SK-N-SH treated with all-trans-retinoic acid at 6 μM for 48 hours (cell line): ENCODE results near the gene COL24A1.

Source experiments
- ATAC-seq: fragments of 200-7000 bp; cut with Tn5 transposase; 3 replicates; pipeline ENCODE4 v1.9.1; 2020; ENCODE audit warnings: mild to moderate bottlenecking, moderate library complexity
- ARNTL ChIP-seq: fragments of 450-650 bp; formaldehyde crosslinking; IDR thresholded peaks from 2 replicates; pipeline ENCODE4 v1.5.0; 2020; ENCODE audit warnings: low read depth, mild to moderate bottlenecking, moderate library complexity, borderline replicate concordance
- BACH2 ChIP-seq: fragments of 250-450 bp; sonication (Bioruptor Pico); IDR thresholded peaks from 2 replicates; pipeline ENCODE4 v1.9.0; 2021; ENCODE audit warnings: mild to moderate bottlenecking, borderline replicate concordance
- CSDC2 ChIP-seq: fragments of 250-450 bp; sonication (Bioruptor Pico); IDR thresholded peaks from 2 replicates; pipeline ENCODE4 v1.5.0; 2020; ENCODE audit warnings: mild to moderate bottlenecking, moderate library complexity
- CSRNP3 ChIP-seq: fragments of 250-450 bp; sonication (Bioruptor Pico); IDR thresholded peaks from 2 replicates; pipeline ENCODE4 v1.5.1; 2021; ENCODE audit warnings: mild to moderate bottlenecking, moderate library complexity
- ESRRG ChIP-seq: fragments of 250-450 bp; sonication (Bioruptor Pico); IDR thresholded peaks from 2 replicates; pipeline ENCODE4 v1.6.1; 2021; ENCODE audit warnings: mild to moderate bottlenecking
- GLIS3 ChIP-seq: fragments of 250-450 bp; sonication (Bioruptor Pico); IDR thresholded peaks from 2 replicates; pipeline ENCODE4 v1.5.0; 2020; ENCODE audit warnings: mild to moderate bottlenecking, moderate library complexity
- ISL1 ChIP-seq: fragments of 250-450 bp; sonication (Bioruptor Pico); IDR thresholded peaks from 2 replicates; pipeline ENCODE4 v2.1.2; 2022; ENCODE audit warnings: mild to moderate bottlenecking, moderate library complexity
- OSR1 ChIP-seq: fragments of 250-450 bp; sonication (Bioruptor Pico); IDR thresholded peaks from 2 replicates; pipeline ENCODE4 v1.8.0; 2022; ENCODE audit warnings: moderate library complexity, mild to moderate bottlenecking, inconsistent platforms
- POU6F1 ChIP-seq: fragments of 250-450 bp; sonication (Bioruptor Pico); IDR thresholded peaks from 2 replicates; pipeline ENCODE4 v1.8.0; 2021; ENCODE audit warnings: low read depth, mild to moderate bottlenecking, moderate library complexity, borderline replicate concordance
- PPARA ChIP-seq: fragments of 250-450 bp; sonication (Bioruptor Pico); IDR thresholded peaks from 2 replicates; pipeline ENCODE4 v1.5.0; 2020; ENCODE audit warnings: mild to moderate bottlenecking, borderline replicate concordance
- RARB ChIP-seq: fragments of 250-450 bp; sonication (Bioruptor Pico); IDR thresholded peaks from 2 replicates; pipeline ENCODE4 v1.8.0; 2021; ENCODE audit warnings: mild to moderate bottlenecking, moderate library complexity
- SNAI2 ChIP-seq: fragments of 250-450 bp; sonication (Bioruptor Pico); IDR thresholded peaks from 2 replicates; pipeline ENCODE4 v1.5.0; 2020; ENCODE audit warnings: mild to moderate bottlenecking, moderate library complexity
- TOX ChIP-seq: fragments of 250-450 bp; sonication (Bioruptor Pico); IDR thresholded peaks from 2 replicates; pipeline ENCODE4 v1.8.0; 2021; ENCODE audit warnings: mild to moderate bottlenecking, moderate library complexity, borderline replicate concordance
- TSHZ2 ChIP-seq: fragments of 250-450 bp; sonication (Bioruptor Pico); IDR thresholded peaks from 2 replicates; pipeline ENCODE4 v1.5.0; 2020; ENCODE audit warnings: mild to moderate bottlenecking, moderate library complexity
- ZC3H10 ChIP-seq: fragments of 250-450 bp; sonication (Bioruptor Pico); IDR thresholded peaks from 2 replicates; pipeline ENCODE4 v1.5.1; 2021; ENCODE audit warnings: mild to moderate bottlenecking, moderate library complexity
- ZFP3 ChIP-seq: fragments of 250-450 bp; sonication (Bioruptor Pico); IDR thresholded peaks from 2 replicates; pipeline ENCODE4 v1.5.0; 2020; ENCODE audit warnings: mild to moderate bottlenecking, moderate library complexity
- ZFP30 ChIP-seq: fragments of 450-650 bp; formaldehyde crosslinking; IDR thresholded peaks from 2 replicates; pipeline ENCODE4 v1.5.0; 2022; ENCODE audit warnings: mild to moderate bottlenecking, moderate library complexity
- ZNF565 ChIP-seq: fragments of 450-650 bp; formaldehyde crosslinking; conservative IDR thresholded peaks from 2 replicates; pipeline ENCODE4 v1.5.0; 2020; ENCODE audit warnings: low read depth, mild to moderate bottlenecking, moderate library complexity
- ZNF8 ChIP-seq: fragments of 450-650 bp; formaldehyde crosslinking; IDR thresholded peaks from 2 replicates; pipeline ENCODE4 v1.5.0; 2020; ENCODE audit warnings: mild to moderate bottlenecking, moderate library complexity
- TF ChIP-seq, protein P1 (sequence below): fragments of 250-450 bp; sonication (Bioruptor Pico); IDR thresholded peaks from 2 replicates; pipeline ENCODE4 v1.5.1; 2020; ENCODE audit warnings: low read depth, mild to moderate bottlenecking, moderate library complexity
- TF ChIP-seq, protein P2 (sequence below): fragments of 250-450 bp; sonication (Bioruptor Pico); IDR thresholded peaks from 2 replicates; pipeline ENCODE4 v1.8.0; 2020; ENCODE audit warnings: mild to moderate bottlenecking, moderate library complexity, borderline replicate concordance

The COL24A1 gene

GRCh38 chr1:85943945-85944344, 212.6 kb downstream of the COL24A1 start:
- no peak for ATAC-seq
- TF ChIP-seq ISL1: no peak
- no peak for TF ChIP-seq SNAI2 (CRISPR knock-in tag)
- TF ChIP-seq ZC3H10 (CRISPR knock-in tag): no peak
- TF ChIP-seq, protein P1, sequence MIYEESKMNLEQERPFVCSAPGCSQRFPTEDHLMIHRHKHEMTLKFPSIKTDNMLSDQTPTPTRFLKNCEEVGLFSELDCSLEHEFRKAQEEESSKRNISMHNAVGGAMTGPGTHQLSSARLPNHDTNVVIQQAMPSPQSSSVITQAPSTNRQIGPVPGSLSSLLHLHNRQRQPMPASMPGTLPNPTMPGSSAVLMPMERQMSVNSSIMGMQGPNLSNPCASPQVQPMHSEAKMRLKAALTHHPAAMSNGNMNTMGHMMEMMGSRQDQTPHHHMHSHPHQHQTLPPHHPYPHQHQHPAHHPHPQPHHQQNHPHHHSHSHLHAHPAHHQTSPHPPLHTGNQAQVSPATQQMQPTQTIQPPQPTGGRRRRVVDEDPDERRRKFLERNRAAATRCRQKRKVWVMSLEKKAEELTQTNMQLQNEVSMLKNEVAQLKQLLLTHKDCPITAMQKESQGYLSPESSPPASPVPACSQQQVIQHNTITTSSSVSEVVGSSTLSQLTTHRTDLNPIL (CRISPR knock-in tag): no peak
- TF ChIP-seq CSDC2 (CRISPR knock-in tag): no peak
- no peak for TF ChIP-seq BACH2 (CRISPR knock-in tag)
- TF ChIP-seq ZFP30: no peak
- no peak for TF ChIP-seq TSHZ2 (CRISPR knock-in tag)
- TF ChIP-seq RARB (CRISPR knock-in tag): no peak
- TF ChIP-seq ZNF565: no peak
- no peak for TF ChIP-seq ESRRG (CRISPR knock-in tag)
- TF ChIP-seq POU6F1 (CRISPR knock-in tag): no peak
- TF ChIP-seq GLIS3 (CRISPR knock-in tag): no peak
- no peak for TF ChIP-seq PPARA (CRISPR knock-in tag)
- no peak for TF ChIP-seq ARNTL (CRISPR knock-in tag)
- TF ChIP-seq ZFP3: no peak
- no peak for TF ChIP-seq OSR1 (CRISPR knock-in tag)
- no peak for TF ChIP-seq ZNF8 (CRISPR knock-in tag)

GRCh38 chr1:85943526-85943925, 213.0 kb downstream of the COL24A1 start:
- TF ChIP-seq OSR1 (CRISPR knock-in tag) (no peak), PPARA (CRISPR knock-in tag) (no peak), ARNTL (CRISPR knock-in tag) (no peak)
- ATAC-seq: no peak

DNA sequence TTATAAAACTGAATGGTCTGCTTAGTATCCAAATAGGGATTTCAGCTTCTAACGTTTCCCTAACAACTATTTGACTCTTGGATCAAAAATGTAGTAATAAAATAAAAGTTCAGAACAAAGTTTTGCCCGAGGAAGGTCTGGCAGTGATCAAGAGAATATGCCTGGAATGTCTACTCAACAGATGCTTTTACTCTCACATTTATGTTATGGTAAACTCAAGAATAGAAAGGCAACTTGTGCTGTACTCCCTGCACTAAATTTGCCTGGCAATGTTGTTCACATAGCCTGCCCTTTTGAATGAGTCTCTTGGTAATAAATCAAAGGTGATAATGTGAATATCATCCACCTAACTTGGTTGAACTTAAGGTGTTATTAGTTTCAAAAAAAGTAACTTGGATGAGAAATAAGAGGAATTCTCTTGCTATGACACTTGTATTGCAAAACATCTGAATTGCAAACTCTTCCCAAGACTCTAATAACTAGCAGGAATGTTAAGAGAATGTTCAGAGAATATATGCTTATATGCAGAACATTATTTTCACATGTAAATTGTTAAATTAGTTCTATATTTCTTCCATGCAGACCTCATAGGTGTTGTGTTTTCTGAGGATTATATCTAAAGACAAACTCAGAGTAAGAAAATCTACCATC, 215.8 kb downstream of the COL24A1 start:
- no peak for ATAC-seq
- TF ChIP-seq, protein P2, sequence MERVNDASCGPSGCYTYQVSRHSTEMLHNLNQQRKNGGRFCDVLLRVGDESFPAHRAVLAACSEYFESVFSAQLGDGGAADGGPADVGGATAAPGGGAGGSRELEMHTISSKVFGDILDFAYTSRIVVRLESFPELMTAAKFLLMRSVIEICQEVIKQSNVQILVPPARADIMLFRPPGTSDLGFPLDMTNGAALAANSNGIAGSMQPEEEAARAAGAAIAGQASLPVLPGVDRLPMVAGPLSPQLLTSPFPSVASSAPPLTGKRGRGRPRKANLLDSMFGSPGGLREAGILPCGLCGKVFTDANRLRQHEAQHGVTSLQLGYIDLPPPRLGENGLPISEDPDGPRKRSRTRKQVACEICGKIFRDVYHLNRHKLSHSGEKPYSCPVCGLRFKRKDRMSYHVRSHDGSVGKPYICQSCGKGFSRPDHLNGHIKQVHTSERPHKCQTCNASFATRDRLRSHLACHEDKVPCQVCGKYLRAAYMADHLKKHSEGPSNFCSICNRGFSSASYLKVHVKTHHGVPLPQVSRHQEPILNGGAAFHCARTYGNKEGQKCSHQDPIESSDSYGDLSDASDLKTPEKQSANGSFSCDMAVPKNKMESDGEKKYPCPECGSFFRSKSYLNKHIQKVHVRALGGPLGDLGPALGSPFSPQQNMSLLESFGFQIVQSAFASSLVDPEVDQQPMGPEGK (CRISPR knock-in tag): no peak
- no peak for TF ChIP-seq ESRRG (CRISPR knock-in tag)
- TF ChIP-seq ZFP3: no peak
- no peak for TF ChIP-seq POU6F1 (CRISPR knock-in tag)
- TF ChIP-seq ISL1: no peak
- TF ChIP-seq TSHZ2 (CRISPR knock-in tag): no peak
- TF ChIP-seq ZNF565: no peak
- TF ChIP-seq TOX: no peak
- TF ChIP-seq CSRNP3 (CRISPR knock-in tag): no peak
- no peak for TF ChIP-seq PPARA (CRISPR knock-in tag)
- TF ChIP-seq SNAI2 (CRISPR knock-in tag): no peak
- TF ChIP-seq BACH2 (CRISPR knock-in tag): no peak
